GM19025 (cell line): ENCODE measurements around the gene FRMD4B.

Experiments
- ATAC-seq: cut with Tn5 transposase; IDR thresholded peaks from one replicate; pipeline ENCODE4 v1.9.1; 2021; ENCODE audit warnings: mild to moderate bottlenecking, low read depth, moderate library complexity; ENCODE audit not compliant: unreplicated experiment

Gene FRMD4B

GRCh38 chr3:69406163-69406562, 20.3 kb upstream of the FRMD4B start:
- no peak for ATAC-seq

DNA sequence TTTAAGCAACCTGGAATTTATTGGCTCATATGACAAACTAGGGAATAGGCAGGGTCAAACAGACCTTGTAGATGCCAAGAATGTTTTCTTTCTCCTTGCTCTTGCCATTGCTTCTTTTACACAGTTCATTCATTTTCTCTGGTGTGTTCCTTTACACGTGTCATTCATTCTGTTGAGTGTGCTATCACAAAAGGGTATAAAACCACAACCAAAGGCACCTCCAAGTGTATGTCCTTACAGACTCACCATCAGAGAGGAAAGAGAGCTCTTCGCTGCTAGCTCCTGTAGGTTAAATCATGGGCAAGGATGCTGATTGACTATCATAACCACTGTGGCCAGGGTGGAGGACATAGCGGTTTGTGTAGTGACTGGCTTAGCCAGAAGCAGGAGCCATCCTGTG, 19.2 kb upstream of the FRMD4B start:
- ATAC-seq: no peak

DNA sequence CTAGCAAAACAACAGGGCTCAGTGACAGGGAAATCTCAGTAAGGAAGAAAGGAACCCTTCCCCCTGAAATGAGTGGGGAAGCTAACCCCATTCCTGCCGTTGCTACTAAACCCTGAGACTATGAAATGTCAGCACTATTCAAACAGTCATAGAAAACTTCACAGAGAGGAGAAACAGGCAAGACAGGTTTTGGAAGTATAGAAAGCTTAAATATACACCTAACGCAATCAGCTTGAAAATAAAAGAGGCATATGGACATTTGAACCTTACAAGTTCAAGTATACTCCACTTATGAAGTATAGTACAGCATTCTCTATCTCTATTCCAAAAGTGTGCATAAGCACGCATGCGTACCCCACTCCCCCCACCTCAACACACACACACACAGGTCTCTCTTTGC, 17.6 kb upstream of the FRMD4B start:
- no peak for ATAC-seq

GRCh38 chr3:69400683-69401082, 14.8 kb upstream of the FRMD4B start:
- ATAC-seq: no peak

DNA sequence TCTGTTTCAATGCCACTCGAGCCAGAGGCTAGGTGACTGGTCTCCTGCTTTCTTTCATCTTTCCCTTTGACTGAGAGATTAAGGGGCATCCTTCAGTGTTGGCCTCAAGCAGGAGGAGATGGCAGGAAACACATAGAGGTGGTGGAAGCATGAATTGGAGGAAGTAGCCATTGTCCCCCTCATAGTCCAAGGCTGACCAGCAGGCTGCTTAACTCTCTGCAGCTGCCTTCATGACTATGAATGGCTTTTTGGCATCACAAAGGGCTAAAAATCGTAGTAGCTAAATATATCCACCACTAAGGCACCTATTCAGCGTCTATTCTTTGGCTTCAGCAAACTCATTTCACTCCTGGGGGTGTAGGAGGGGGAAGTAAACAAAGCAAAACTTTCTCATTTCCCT, 7.0 kb upstream of the FRMD4B start:
- ATAC-seq: no peak

DNA sequence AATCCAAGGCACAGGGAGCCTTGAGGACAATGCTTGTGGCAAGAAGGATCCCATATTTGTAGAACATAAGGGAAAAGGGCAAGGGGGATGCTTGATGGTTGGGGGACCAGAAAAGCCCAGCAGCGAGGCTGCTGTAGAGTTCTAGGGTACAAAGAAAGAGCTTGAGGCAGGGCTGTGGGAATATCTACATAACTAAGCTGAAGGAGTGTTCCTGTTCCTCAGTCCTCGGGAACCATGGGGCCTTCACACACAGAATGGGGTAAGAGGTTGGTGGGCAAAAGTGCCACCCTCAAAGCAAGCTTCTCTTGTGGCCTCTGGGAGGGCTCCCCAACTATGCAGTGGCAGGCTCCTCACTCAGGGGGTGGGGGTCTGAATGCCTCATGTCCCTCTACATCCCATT, 6.5 kb upstream of the FRMD4B start:
- ATAC-seq: no peak

DNA sequence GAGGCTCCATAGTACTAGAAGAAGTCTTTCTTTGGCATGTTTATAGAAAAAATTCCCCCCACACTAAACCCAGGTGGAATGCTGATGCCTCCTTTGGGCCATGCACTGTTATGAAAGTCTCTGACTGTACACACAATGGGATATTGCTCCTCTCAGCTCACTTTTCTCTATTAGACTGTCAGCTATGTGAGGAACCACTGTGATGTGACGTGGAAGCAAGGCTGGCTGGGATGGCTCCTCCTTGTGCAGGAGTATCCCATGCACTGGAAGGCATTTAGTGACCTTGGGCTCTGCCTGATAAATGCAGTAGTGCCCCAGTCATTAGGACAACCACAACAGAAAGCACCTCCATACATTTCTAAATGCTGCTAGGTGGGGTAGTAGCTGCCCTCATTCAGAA, 5.7 kb upstream of the FRMD4B start:
- ATAC-seq: no peak

DNA sequence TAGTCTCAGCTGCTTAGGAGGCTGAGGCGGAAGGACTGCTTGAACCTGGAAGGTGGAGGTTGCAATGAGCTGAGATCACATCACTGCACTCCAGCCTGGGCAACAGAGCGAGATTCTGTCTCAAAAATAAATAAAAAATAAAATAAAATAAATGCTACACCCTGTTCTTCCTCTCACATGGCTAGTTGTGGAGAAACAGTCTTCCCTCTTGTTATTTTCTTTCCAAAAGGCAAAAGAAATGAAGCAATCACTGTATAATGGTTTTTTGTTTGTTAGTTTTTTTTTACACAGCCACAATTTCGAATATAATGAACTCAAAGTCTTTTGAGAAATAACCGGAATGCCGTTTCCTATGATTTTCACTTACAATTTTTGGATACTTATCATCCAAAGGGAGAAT, 4.9 kb upstream of the FRMD4B start:
- ATAC-seq: no peak

GRCh38 chr3:69389520-69390248, 3.8 kb upstream of the FRMD4B start:
- no peak for ATAC-seq

DNA sequence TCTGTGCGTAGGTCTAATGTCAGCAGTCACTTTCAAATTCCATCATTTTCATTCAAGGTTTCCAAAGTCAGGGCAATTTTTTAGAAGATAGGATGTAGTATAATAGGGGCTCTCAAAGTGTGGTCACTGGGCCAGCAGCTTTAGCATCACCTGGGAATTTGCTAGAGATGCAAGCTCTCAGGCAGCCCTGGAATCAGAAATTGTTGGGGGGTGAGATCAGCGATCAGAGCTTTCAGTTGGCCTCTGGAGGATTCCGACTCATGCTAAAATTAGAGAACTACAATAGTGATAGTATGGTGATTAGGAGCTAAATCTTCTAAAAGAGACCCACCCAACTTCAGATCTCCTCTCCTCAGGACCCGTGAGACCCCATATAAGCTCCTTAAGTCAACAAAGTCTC, 2.4 kb upstream of the FRMD4B start:
- no peak for ATAC-seq

DNA sequence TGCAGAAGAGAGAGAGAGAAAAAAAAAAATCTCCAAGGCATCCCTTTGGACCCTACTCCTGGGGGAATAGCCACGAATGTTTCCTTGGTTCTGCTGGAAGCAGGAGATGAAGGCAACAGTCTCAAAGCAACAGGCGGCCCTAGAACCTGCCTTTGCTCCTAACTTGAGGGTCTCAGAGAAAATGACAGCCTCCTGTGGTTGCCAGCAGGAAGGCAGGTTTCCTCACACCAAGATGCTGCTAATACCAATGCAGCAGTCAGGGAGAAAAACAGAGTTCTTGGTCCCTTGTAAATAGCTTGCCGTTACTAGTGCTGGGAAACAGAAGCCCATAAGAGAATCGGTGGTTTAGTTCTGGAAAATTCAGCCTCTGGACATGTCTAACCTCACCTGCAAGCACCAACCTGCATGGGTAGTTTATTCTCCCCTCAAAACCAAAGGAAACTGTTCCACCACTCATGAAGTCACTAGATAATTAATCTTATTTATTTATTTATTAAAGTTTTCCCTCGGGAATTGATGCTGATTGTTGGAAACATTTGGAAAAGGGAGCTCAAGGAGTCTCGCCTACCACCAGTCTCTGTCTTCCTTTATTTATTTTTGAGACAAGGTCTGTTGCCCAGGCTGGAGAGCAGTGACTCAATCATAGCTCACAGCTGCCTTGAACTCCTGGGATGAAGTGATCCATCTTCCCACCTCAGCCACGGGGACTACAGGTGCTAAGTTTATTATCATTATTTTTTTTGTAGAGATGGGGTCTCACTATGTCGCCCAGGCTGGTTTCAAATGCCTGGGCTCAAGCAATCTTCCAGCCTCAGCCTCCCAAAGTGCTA, 883 bp upstream of the FRMD4B start:
- no peak for ATAC-seq

DNA sequence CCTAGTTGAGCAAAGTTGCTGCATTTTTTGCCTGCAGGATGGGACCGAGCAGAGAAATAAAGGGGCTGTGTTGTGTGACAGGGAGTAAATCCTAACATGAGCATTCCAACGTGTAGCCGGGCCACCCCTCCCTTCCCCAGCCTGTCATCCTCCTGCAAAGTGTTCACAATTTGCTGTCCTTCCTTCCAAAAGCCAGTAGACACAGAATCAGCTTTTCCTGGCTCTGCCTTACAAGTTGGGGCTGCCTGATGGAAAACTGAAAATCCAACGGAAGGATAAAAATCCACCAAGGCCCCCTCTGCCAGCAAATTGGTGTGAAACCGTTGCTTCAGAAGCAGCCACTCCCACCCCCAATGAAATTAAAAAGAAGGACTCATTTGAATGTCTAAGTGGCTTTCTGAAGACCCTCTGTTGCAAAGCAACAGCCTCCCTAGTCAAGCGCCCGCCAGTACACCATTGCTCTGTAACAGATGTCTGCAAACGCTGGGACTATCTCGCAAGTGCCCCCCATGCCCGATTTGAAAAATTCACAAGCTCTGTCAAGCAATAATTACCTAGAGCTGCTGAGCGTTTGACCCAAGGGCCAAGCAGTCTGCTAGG, 665 bp downstream of the FRMD4B start:
- ATAC-seq: no peak

- no peak for ATAC-seq
Observed at GRCh38 chr3:69384326-69384725, 1.6 kb downstream of the FRMD4B start.

DNA sequence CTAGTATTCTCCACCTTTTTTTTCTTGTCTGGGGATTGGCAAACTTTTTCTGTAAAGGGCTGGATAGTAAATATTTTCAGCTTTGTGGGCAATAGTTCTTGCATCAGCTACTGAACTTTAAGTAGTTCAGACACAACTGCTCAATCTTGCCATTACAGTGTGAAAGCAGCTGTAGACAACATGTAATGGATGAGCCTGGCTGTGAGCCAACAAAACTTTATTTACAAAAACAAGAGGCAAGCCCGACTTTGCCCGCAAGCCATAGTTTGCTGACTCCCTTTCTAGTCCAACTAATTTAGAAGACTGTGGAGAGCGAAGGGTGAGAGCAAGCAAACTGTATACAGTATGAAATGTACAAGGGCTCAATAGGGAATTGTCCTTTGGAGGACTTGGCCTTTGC, 6.2 kb downstream of the FRMD4B start:
- no peak for ATAC-seq

- no peak for ATAC-seq
Observed at GRCh38 chr3:69378112-69378802, 7.6 kb downstream of the FRMD4B start.

- ATAC-seq: no peak
Observed at GRCh38 chr3:69377262-69377661, 8.6 kb downstream of the FRMD4B start.

GRCh38 chr3:69376731-69377130, 9.2 kb downstream of the FRMD4B start:
- no peak for ATAC-seq

GRCh38 chr3:69371816-69372215, 14.1 kb downstream of the FRMD4B start:
- ATAC-seq: no peak

GRCh38 chr3:69370901-69371301, 15.0 kb downstream of the FRMD4B start:
- no peak for ATAC-seq

GRCh38 chr3:69370156-69370883, 15.6 kb downstream of the FRMD4B start:
- ATAC-seq: no peak
